T-helper 22 cell (primary cell): ENCODE measurements around the gene DNAJC30.

ENCODE experiments used
- DNase-seq: peaks from one replicate; pipeline ENCODE4 v3.0.0-alpha.2; 2020; ENCODE audit warnings: low read depth

Gene DNAJC30

GRCh38 chr7:73647725-73648592, 35.3 kb downstream of the DNAJC30 start:
- no peak for DNase-seq

GRCh38 chr7:73646785-73647724, 36.2 kb downstream of the DNAJC30 start:
- no peak for DNase-seq

- no peak for DNase-seq
Measured at GRCh38 chr7:73645643-73646174, 37.5 kb downstream of the DNAJC30 start.

- no peak for DNase-seq
Measured at GRCh38 chr7:73644688-73645286, 38.5 kb downstream of the DNAJC30 start.

GRCh38 chr7:73642834-73643233, 40.4 kb downstream of the DNAJC30 start:
- DNase-seq: no peak

- DNase-seq: no peak
Measured at GRCh38 chr7:73638911-73639310, 44.3 kb downstream of the DNAJC30 start.

- no peak for DNase-seq
Measured at GRCh38 chr7:73635428-73636200, 47.6 kb downstream of the DNAJC30 start.

GRCh38 chr7:73633844-73634243, 49.4 kb downstream of the DNAJC30 start:
- no peak for DNase-seq

GRCh38 chr7:73633323-73633722, 49.9 kb downstream of the DNAJC30 start:
- DNase-seq: no peak

GRCh38 chr7:73631558-73631957, 51.7 kb downstream of the DNAJC30 start:
- DNase-seq: no peak
